Smooth muscle cell (in vitro differentiated cells): Measurements from ENCODE around the gene COL4A4. TPM values are rescaled to one million over a fixed set of nuclear protein-coding genes. Genes with fewer than 3 reads are reported as not detected.

Experiments used
- DNase-seq: peaks from one replicate; lab custom pipeline; 2025; ENCODE audit not compliant: unreplicated experiment; lab: John Stamatoyannopoulos, UW
- H2AFZ ChIP-seq: fragments of 200-600 bp; sonication (generic); 2 replicates; pipeline ENCODE4 v1.6.0; 2016; ENCODE audit warnings: antibody characterized with exemption, low read depth, mild to moderate bottlenecking
- H3F3A ChIP-seq: fragments of 200-600 bp; sonication (generic); 2 replicates; pipeline ENCODE4 v1.6.0; 2017; ENCODE audit warnings: antibody characterized with exemption, low read depth
- H3K27ac ChIP-seq: fragments of 200-600 bp; sonication (generic); 2 replicates; pipeline ENCODE4 v1.5.1; 2016; ENCODE audit warnings: low read depth, mild to moderate bottlenecking
- H3K27me3 ChIP-seq: fragments of 200-600 bp; sonication (generic); 2 replicates; pipeline ENCODE4 v1.6.1; 2016; ENCODE audit warnings: low read depth, mild to moderate bottlenecking
- H3K36me3 ChIP-seq: fragments of 200-600 bp; sonication (generic); 2 replicates; pipeline ENCODE4 v1.5.1; 2016; ENCODE audit warnings: low read depth
- H3K4me1 ChIP-seq: fragments of 200-600 bp; sonication (generic); 2 replicates; pipeline ENCODE4 v1.5.1; 2016; ENCODE audit warnings: low read depth
- H3K4me2 ChIP-seq: fragments of 200-600 bp; sonication (generic); 2 replicates; pipeline ENCODE4 v1.6.0; 2016; ENCODE audit warnings: mild to moderate bottlenecking
- H3K4me3 ChIP-seq: fragments of 200-600 bp; sonication (generic); 2 replicates; pipeline ENCODE4 v1.5.1; 2016; ENCODE audit warnings: mild to moderate bottlenecking
- H3K79me2 ChIP-seq: fragments of 200-600 bp; sonication (generic); 2 replicates; pipeline ENCODE4 v1.6.0; 2016; ENCODE audit warnings: low read depth, mild to moderate bottlenecking
- H3K9ac ChIP-seq: fragments of 200-600 bp; sonication (generic); 2 replicates; pipeline ENCODE4 v1.6.0; 2016; ENCODE audit warnings: low read depth
- H3K9me3 ChIP-seq: fragments of 200-600 bp; sonication (generic); replicated peaks from 2 replicates; pipeline ENCODE4 v1.5.1; 2016; ENCODE audit warnings: low read depth
- H4K20me1 ChIP-seq: fragments of 200-600 bp; sonication (generic); 2 replicates; pipeline ENCODE4 v1.6.0; 2016; ENCODE audit warnings: low read depth
- WGBS: methylation state at CpG from one replicate; pipeline ENCODE4 v1.1.7; 2016; ENCODE audit warnings: low lambda C conversion rate; 5-methylcytosine and 5-hydroxymethylcytosine counted together
- polyA plus RNA-seq: library from polyadenylated mRNA; unstranded; fragments of >200 nt; fragmentation: Nextera tagmentation; extraction: Ambion mirVana; gene quantifications from 2 replicates; pipeline ENCODE4 v1.2.1, GENCODE V29; 2016
- total RNA-seq: library from RNA; depleted of rRNA; stranded (reverse); fragments of >200 nt; gene quantifications from 2 replicates; pipeline ENCODE4 v1.2.3, GENCODE V29; 2014
- TF ChIP-seq, protein P1 (sequence below): fragments of 200-600 bp; sonication (generic); IDR thresholded peaks from 2 replicates; pipeline ENCODE4 v1.5.1; 2017; ENCODE audit warnings: borderline replicate concordance, mild to moderate bottlenecking, antibody characterized with exemption; ENCODE audit not compliant: insufficient read depth, poor library complexity, severe bottlenecking

COL4A4 gene
- total and polyA plus RNA-seq, 2 experiments from 2014 or later = under 0.01 to 0.05 TPM

DNA sequence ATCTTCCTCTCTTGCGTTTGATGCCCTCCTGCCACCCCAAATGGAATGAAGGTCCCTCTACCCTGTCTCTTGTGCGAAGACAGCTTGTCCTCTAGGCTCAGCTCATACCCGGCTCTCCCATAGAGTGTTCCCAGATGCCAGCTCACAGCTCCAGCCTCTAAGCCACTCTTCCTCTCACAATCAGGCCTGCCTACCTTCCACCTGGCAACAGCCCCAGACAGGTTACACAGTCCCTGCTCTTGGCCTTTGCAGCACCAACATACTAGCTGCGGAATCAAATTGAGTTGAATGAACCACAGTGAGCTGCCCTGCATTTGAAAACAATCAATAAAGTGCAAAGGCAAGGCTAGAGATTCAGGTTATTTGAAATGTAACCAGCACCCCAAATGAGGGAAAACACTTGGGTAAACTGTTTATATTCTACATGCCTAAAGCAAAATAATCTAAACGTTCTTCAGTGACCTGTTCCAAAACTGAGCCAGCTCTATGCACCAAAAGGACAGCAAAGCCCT is 105.1 kb downstream of the COL4A4 start:
- Histone ChIP-seq H3K4me3 (no peak overlapping the region), H3K27me3 (no peaks in the 10 kb centered on the region), H2AFZ (no peak overlapping the region), H3K4me2 (no peak overlapping the region), H3K9me3 (no peaks in the 10 kb centered on the region), H3K79me2 (no peaks in the 10 kb centered on the region), H3K9ac (no peak overlapping the region), H4K20me1 (no peaks in the 10 kb centered on the region), H3F3A (no peaks in the 10 kb centered on the region), H3K27ac (no peak overlapping the region), H3K4me1 (no peaks in the 10 kb centered on the region), H3K36me3 (no peaks in the 10 kb centered on the region)
- WGBS = 95% methylated on average over 5 of the region's 5 CpGs
- DNase-seq = no peak
- TF ChIP-seq, protein P1, sequence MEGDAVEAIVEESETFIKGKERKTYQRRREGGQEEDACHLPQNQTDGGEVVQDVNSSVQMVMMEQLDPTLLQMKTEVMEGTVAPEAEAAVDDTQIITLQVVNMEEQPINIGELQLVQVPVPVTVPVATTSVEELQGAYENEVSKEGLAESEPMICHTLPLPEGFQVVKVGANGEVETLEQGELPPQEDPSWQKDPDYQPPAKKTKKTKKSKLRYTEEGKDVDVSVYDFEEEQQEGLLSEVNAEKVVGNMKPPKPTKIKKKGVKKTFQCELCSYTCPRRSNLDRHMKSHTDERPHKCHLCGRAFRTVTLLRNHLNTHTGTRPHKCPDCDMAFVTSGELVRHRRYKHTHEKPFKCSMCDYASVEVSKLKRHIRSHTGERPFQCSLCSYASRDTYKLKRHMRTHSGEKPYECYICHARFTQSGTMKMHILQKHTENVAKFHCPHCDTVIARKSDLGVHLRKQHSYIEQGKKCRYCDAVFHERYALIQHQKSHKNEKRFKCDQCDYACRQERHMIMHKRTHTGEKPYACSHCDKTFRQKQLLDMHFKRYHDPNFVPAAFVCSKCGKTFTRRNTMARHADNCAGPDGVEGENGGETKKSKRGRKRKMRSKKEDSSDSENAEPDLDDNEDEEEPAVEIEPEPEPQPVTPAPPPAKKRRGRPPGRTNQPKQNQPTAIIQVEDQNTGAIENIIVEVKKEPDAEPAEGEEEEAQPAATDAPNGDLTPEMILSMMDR = no peak

DNA sequence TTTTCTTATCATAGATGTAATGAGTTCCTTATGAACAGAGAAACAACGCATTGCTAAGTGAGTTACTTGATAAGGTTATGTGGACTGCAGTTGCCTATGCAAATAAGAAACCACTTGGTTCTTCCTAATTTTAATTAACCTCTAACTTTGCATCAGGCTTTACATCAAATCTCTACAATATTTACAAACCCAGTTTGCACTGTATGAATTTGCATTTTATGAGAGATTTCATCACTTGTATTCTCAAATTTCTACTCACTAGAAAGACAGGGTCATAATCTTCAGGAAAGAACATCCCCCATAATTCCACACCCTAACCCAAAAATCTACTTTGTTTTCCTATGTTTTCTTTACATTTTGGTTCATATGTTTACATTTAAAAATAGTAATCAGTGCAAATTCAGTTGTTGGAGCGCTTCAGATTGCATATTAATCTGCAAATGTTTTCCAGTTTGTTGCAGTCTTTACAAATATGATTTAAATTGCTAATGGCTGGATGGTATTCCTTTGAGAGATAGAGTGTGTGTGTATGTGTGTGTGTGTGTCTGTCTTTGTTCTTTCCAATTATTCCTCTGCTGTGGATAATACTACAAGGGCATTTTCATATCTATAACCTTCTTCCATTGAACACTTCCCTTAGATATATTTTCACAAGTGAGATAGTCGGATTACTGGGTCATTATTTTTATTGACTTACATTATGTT is 106.1 kb downstream of the COL4A4 start:
- no peak overlapping the region for H3K9ac ChIP-seq

DNA sequence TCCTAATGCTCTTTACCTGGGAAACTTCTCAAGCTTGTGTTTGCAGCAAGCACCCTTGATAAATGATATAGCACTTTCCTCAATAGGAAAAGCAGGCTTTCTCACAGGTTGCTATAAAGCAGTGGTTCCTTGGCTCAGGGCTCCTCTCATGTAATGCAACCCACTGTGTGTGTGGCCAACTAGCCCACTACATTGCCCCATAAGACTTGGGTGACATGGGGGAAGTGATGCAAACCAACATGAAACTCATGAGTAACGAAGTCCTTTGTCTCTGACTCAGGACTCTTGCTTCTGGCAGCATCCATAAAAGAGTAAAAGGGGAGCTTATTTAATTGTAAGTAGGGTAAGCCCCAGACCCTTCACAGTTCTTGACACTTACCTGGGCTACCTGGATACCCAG is 106.9 kb downstream of the COL4A4 start:
- no peaks in the 10 kb centered on the region for H3K4me1 ChIP-seq
- no peak for DNase-seq
- H3K27ac ChIP-seq = no peak overlapping the region
- no peaks in the 10 kb centered on the region for H3K9me3 ChIP-seq
- TF ChIP-seq, protein P1 = no peak
- no peak overlapping the region for H2AFZ ChIP-seq
- H3K9ac ChIP-seq = no peak overlapping the region
- WGBS = 84% methylated on average over 1 of the region's 1 CpG
- no peaks in the 10 kb centered on the region for H4K20me1 ChIP-seq
- no peaks in the 10 kb centered on the region for H3F3A ChIP-seq
- H3K4me3 ChIP-seq = no peak overlapping the region
- H3K79me2 ChIP-seq = no peaks in the 10 kb centered on the region
- no peak overlapping the region for H3K4me2 ChIP-seq
- H3K27me3 ChIP-seq = no peaks in the 10 kb centered on the region
- H3K36me3 ChIP-seq = no peaks in the 10 kb centered on the region

More for the DNA sequence above, 106.1 kb downstream of the COL4A4 start:
- 81% methylated on average over 3 of the region's 3 CpGs for WGBS
- Histone ChIP-seq H3K9me3 (no peaks in the 10 kb centered on the region), H3F3A (no peaks in the 10 kb centered on the region), H4K20me1 (no peaks in the 10 kb centered on the region), H3K27me3 (no peaks in the 10 kb centered on the region), H3K27ac (no peak overlapping the region), H3K4me1 (no peaks in the 10 kb centered on the region), H3K4me2 (no peak overlapping the region), H3K36me3 (no peaks in the 10 kb centered on the region), H2AFZ (no peak overlapping the region), H3K4me3 (no peak overlapping the region), H3K79me2 (no peaks in the 10 kb centered on the region)
- no peak for DNase-seq
- TF ChIP-seq, protein P1 = no peak

DNA sequence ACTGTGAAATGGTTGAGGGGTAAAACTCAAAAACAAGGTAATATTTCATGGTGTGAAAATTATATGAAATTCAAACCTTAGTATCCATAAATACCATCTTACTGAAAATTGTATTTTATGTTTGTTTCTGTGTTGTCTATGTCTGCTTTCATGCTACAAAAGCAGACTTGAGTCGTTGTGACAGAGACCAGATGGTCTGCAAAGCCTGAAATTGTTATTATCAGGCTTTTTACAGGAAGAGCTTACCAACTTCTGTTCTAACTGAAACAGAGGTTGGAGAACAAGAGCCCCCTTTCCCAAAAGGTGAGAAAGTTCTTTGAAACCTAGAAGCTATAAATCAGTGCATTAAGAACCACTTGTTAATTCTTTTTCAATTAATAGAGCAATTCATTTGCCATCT is 110.0 kb downstream of the COL4A4 start:
- Histone ChIP-seq H3K27me3 (no peaks in the 10 kb centered on the region), H3K27ac (no peak overlapping the region), H3K9ac (no peak overlapping the region), H3K4me3 (no peak overlapping the region), H3F3A (no peaks in the 10 kb centered on the region), H3K9me3 (no peaks in the 10 kb centered on the region), H3K4me1 (no peaks in the 10 kb centered on the region), H2AFZ (peak overlapping the region; percentile 2), H3K79me2 (no peaks in the 10 kb centered on the region), H3K36me3 (no peaks in the 10 kb centered on the region), H3K4me2 (no peak overlapping the region), H4K20me1 (no peaks in the 10 kb centered on the region)
- TF ChIP-seq, protein P1 = no peak
- no peak for DNase-seq
- 38% methylated on average over 1 of the region's 1 CpG for whole genome bisulfite sequencing
